ENCODE results near the gene SAMSN1. TPM values are rescaled to one million over a fixed set of nuclear protein-coding genes. Genes with fewer than 3 reads are reported as not detected.

Gene SAMSN1
- total RNA-seq, 1 experiment from 2014 or later: 0.44 TPM

GRCh38 chr21:14523234-14523633 is 22.9 kb downstream of the SAMSN1 start:
- Histone ChIP-seq H3K36me3 (ENCODE audit: control insufficient read depth, insufficient read depth, low read length) (no peaks in the 10 kb centered on the region), H3K27ac (ENCODE audit: low read length) (no peak overlapping the region), H3K27me3 (ENCODE audit: control insufficient read depth, insufficient read depth, low read length) (no peaks in the 10 kb centered on the region), H3K9me3 (ENCODE audit: control insufficient read depth, insufficient read depth, low read depth, low read length) (no peaks in the 10 kb centered on the region), H3K4me3 (ENCODE audit: low read depth in 2 of 2, low read length in 2 of 2) (no peak overlapping the region), H3K4me1 (ENCODE audit: control insufficient read depth, insufficient read depth, low read length) (no peaks in the 10 kb centered on the region)
- intact Hi-C loops (cut with micrococcal nuclease; ENCODE audit: unreplicated experiment): no loop called here
- ChIA-PET POLR2A (no interaction called here), CTCF (no interaction called here)
- ATAC-seq (no peak), DNase-seq (ENCODE audit: low read depth, low spot score) (no peak)
- no peak for TF ChIP-seq REST (IDR thresholded peaks at IDR 0.05; ENCODE audit: insufficient read depth in 1 of 2, low read depth in 2 of 2, low read length in 1 of 2)
- TF ChIP-seq SIN3A (IDR thresholded peaks at IDR 0.05; ENCODE audit: borderline replicate concordance, insufficient read depth, low read depth, low read length): no peak
- TF ChIP-seq CTCF (IDR thresholded peaks at IDR 0.05): no peak
- TF ChIP-seq TCF7L2 (IDR thresholded peaks at IDR 0.05; ENCODE audit: low read depth, low read length): no peak
- no peak for TF ChIP-seq POLR2AphosphoS5 (IDR thresholded peaks at IDR 0.05; ENCODE audit: low read depth, low read length)
- BruUV-seq (replicated peaks): no TSS peak
- in situ Hi-C loops (cut with HindIII; ENCODE audit: low pct_unique_long_range_greater_than_20kb, low sequenced_read_pairs): no loop called here

- intact Hi-C loops (cut with micrococcal nuclease; ENCODE audit: unreplicated experiment) (no loop called here), in situ Hi-C loops (cut with HindIII; ENCODE audit: low pct_unique_long_range_greater_than_20kb, low sequenced_read_pairs) (no loop called here)
- Histone ChIP-seq H3K9me3 (ENCODE audit: control insufficient read depth, insufficient read depth, low read depth, low read length) (no peaks in the 10 kb centered on the region), H3K27me3 (ENCODE audit: control insufficient read depth, insufficient read depth, low read length) (no peaks in the 10 kb centered on the region), H3K27ac (ENCODE audit: low read length) (no peak overlapping the region), H3K4me3 (ENCODE audit: low read depth in 2 of 2, low read length in 2 of 2) (no peak overlapping the region), H3K4me1 (ENCODE audit: control insufficient read depth, insufficient read depth, low read length) (no peaks in the 10 kb centered on the region), H3K36me3 (ENCODE audit: control insufficient read depth, insufficient read depth, low read length) (no peaks in the 10 kb centered on the region)
- no peak for TF ChIP-seq TCF7L2 (IDR thresholded peaks at IDR 0.05; ENCODE audit: low read depth, low read length)
- TF ChIP-seq CTCF (IDR thresholded peaks at IDR 0.05): no peak
- no peak for TF ChIP-seq SIN3A (IDR thresholded peaks at IDR 0.05; ENCODE audit: borderline replicate concordance, insufficient read depth, low read depth, low read length)
- TF ChIP-seq POLR2AphosphoS5 (IDR thresholded peaks at IDR 0.05; ENCODE audit: low read depth, low read length): no peak
- no peak for TF ChIP-seq REST (IDR thresholded peaks at IDR 0.05; ENCODE audit: insufficient read depth in 1 of 2, low read depth in 2 of 2, low read length in 1 of 2)
- ChIA-PET POLR2A (no interaction called here), CTCF (no interaction called here)
- DNase-seq (ENCODE audit: low read depth, low spot score): no peak
- ATAC-seq: no peak
- BruUV-seq (replicated peaks): no TSS peak
Observed at GRCh38 chr21:14522736-14523135, 23.4 kb downstream of the SAMSN1 start.

Data from Panc1 (cell line).